H1 (cell line): ENCODE results near the gene SAFB2. TPM values are rescaled to one million over a fixed set of nuclear protein-coding genes. Genes with fewer than 3 reads are reported as not detected.
A peak's percentile ranks its signal among the peaks of the same experiment; 100 is the strongest.

Experiments
- CTCF ChIA-PET: fragments of 300-600 bp; sonication (Branson Sonifier 250); formaldehyde crosslinking; loops from one replicate; lab custom pipeline; 2021; ENCODE audit not compliant: partially characterized antibody; lab: Charles Lee
- POLR2A ChIA-PET: fragments of 300-600 bp; sonication (Branson Sonifier 250); formaldehyde crosslinking; loops from one replicate; lab custom pipeline; 2021; ENCODE audit warnings: inconsistent platforms; ENCODE audit not compliant: partially characterized antibody; lab: Charles Lee
- DNase-seq, 2 experiments: peaks; one replicate each; pipeline versions ENCODE4 v3.0.0 to v3.0.0-alpha.2; 2010 to 2022; ENCODE audit warnings: low spot score in 2 of 2, low read depth in 1 of 2, mixed read lengths in 1 of 2
- FAIRE-seq: peaks from 2 replicates; lab custom pipeline; 2011; peaks lifted over from hg19 to GRCh38; lab: Jason Lieb, UNC
- H2AFZ ChIP-seq: 2 replicates; pipeline ENCODE4 v1.8.1; 2012; ENCODE audit warnings: low read length, inconsistent platforms
- H2AK5ac ChIP-seq: 2 replicates; pipeline ENCODE4 v1.6.1; 2013; ENCODE audit warnings: low read depth, low read length
- H2BK120ac ChIP-seq: replicated peaks from 2 replicates; pipeline ENCODE3; 2013; ENCODE audit warnings: low read depth, low read length, inconsistent platforms
- H2BK12ac ChIP-seq: 2 replicates; pipeline ENCODE4 v1.6.1; 2013; ENCODE audit warnings: low read depth, low read length
- H2BK15ac ChIP-seq: 2 replicates; pipeline ENCODE4 v1.6.1; 2013; ENCODE audit warnings: low read length
- H2BK20ac ChIP-seq: 2 replicates; pipeline ENCODE4 v1.6.1; 2013; ENCODE audit warnings: low read length
- H2BK5ac ChIP-seq: 2 replicates; pipeline ENCODE4 v1.6.1; 2013; ENCODE audit warnings: low read depth, low read length
- H3K14ac ChIP-seq: 2 replicates; pipeline ENCODE4 v1.6.1; 2013; ENCODE audit warnings: inconsistent platforms; ENCODE audit not compliant: insufficient read length
- H3K18ac ChIP-seq: 2 replicates; pipeline ENCODE4 v1.6.1; 2013; ENCODE audit warnings: low read length; ENCODE audit errors: extremely low read depth
- H3K23ac ChIP-seq: 2 replicates; pipeline ENCODE4 v1.6.1; 2013; ENCODE audit warnings: inconsistent platforms; ENCODE audit not compliant: insufficient read length
- H3K23me2 ChIP-seq: 2 replicates; pipeline ENCODE4 v1.6.1; 2013; ENCODE audit warnings: low read depth, low read length
- H3K27ac ChIP-seq: 2 replicates; pipeline ENCODE4 v1.6.1; 2011; ENCODE audit warnings: low read depth, low read length, inconsistent platforms
- H3K27me3 ChIP-seq, 4 experiments: replicated peaks in 1 of 4; 1 replicate in 1 of 4; 2 replicates in 3 of 4; pipeline versions ENCODE4 v1.6.1 to v1.8.1; 2011 to 2013; ENCODE audit warnings: low read length in 3 of 4, mild to moderate bottlenecking in 3 of 4, inconsistent platforms in 2 of 4, mixed read lengths in 2 of 4, moderate library complexity in 1 of 4; ENCODE audit not compliant: control insufficient read depth in 3 of 4, insufficient read depth in 3 of 4; ENCODE audit errors: extremely low read depth in 1 of 4
- H3K36me3 ChIP-seq, 4 experiments: 2 replicates each; pipeline versions ENCODE4 v1.6.1 to v1.8.1; 2011 to 2013; ENCODE audit warnings: mild to moderate bottlenecking in 4 of 4, low read length in 3 of 4, moderate library complexity in 2 of 4, control low read depth in 1 of 4, inconsistent platforms in 1 of 4; ENCODE audit not compliant: insufficient read depth in 4 of 4, control insufficient read depth in 2 of 4
- H3K4ac ChIP-seq: replicated peaks from 2 replicates; pipeline ENCODE3; 2013; ENCODE audit warnings: low read length, low read depth, mixed read lengths, inconsistent platforms; ENCODE audit not compliant: insufficient read length
- H3K4me1 ChIP-seq, 4 experiments: replicated peaks in 1 of 4; 1 replicate in 1 of 4; 2 replicates in 3 of 4; pipeline versions ENCODE4 v1.6.1 to v1.8.1; 2011 to 2013; ENCODE audit warnings: low read length in 3 of 4, inconsistent platforms in 2 of 4, mixed read lengths in 1 of 4; ENCODE audit not compliant: insufficient read depth in 4 of 4, control insufficient read depth in 3 of 4
- H3K4me2 ChIP-seq, 2 experiments: 2 replicates each; pipeline versions ENCODE4 v1.6.1 to v1.8.1; 2011 to 2013; ENCODE audit warnings: low read depth in 2 of 2, low read length in 2 of 2, control low read depth in 1 of 2, inconsistent platforms in 1 of 2, mild to moderate bottlenecking in 1 of 2; ENCODE audit not compliant: insufficient read depth in 1 of 2
- H3K4me3 ChIP-seq, 4 experiments: fragments of 200-600, 300-600 bp in 1 of 4; sonication (generic), shearing (Covaris generic), sonication (Bioruptor Twin) in 1 of 4; 2 replicates each; pipeline versions ENCODE4 v1.5.1 to v1.8.1; 2011 to 2016; ENCODE audit warnings: low read length in 4 of 4, low read depth in 3 of 4, control low read depth in 2 of 4, inconsistent platforms in 2 of 4, mild to moderate bottlenecking in 2 of 4, mixed read lengths in 1 of 4, moderate library complexity in 1 of 4; ENCODE audit not compliant: insufficient read depth in 2 of 4; ENCODE audit errors: extremely low read depth in 1 of 4
- H3K56ac ChIP-seq: replicated peaks from 2 replicates; pipeline ENCODE3; 2013; ENCODE audit warnings: low read depth, mild to moderate bottlenecking, mixed read lengths, low read length, inconsistent platforms; ENCODE audit not compliant: insufficient read length
- H3K79me1 ChIP-seq: 2 replicates; pipeline ENCODE4 v1.6.1; 2013; ENCODE audit warnings: low read depth, low read length, control low read depth
- H3K79me2 ChIP-seq, 2 experiments: 2 replicates each; pipeline versions ENCODE4 v1.6.1 to v1.8.1; 2012 to 2013; ENCODE audit warnings: low read length in 2 of 2, mild to moderate bottlenecking in 2 of 2, inconsistent platforms in 1 of 2; ENCODE audit not compliant: insufficient read depth in 2 of 2, control insufficient read depth in 1 of 2
- H3K9ac ChIP-seq, 4 experiments: replicated peaks in 1 of 4; 1 replicate in 1 of 4; 2 replicates in 3 of 4; pipeline versions ENCODE4 v1.6.1 to v1.8.1; 2011 to 2013; ENCODE audit warnings: low read depth in 3 of 4, low read length in 3 of 4, control low read depth in 2 of 4, mild to moderate bottlenecking in 2 of 4, moderate library complexity in 2 of 4, inconsistent platforms in 1 of 4; ENCODE audit errors: extremely low read depth in 1 of 4
- H3K9me3 ChIP-seq, 2 experiments: 2 replicates each; pipeline versions ENCODE4 v1.6.1 to v1.8.1; 2012 to 2013; ENCODE audit warnings: mild to moderate bottlenecking in 2 of 2, moderate library complexity in 2 of 2, control low read depth in 1 of 2, inconsistent platforms in 1 of 2, low read depth in 1 of 2, low read length in 1 of 2, mixed read lengths in 1 of 2; ENCODE audit not compliant: insufficient read depth in 2 of 2
- H4K20me1 ChIP-seq, 2 experiments: replicated peaks in 1 of 2; 2 replicates each; pipeline versions ENCODE3 to v1.8.1; 2011 to 2013; ENCODE audit warnings: inconsistent platforms in 2 of 2, low read length in 2 of 2, mild to moderate bottlenecking in 1 of 2; ENCODE audit not compliant: insufficient read depth in 2 of 2, control insufficient read depth in 1 of 2
- H4K5ac ChIP-seq: 2 replicates; pipeline ENCODE4 v1.6.1; 2013; ENCODE audit warnings: low read length, low read depth, mixed read lengths, inconsistent platforms; ENCODE audit not compliant: insufficient read length
- H4K8ac ChIP-seq: 2 replicates; pipeline ENCODE4 v1.8.0; 2013; ENCODE audit warnings: mild to moderate bottlenecking, moderate library complexity, low read length, inconsistent platforms; ENCODE audit not compliant: insufficient read depth; ENCODE audit errors: extremely low read depth
- H4K91ac ChIP-seq: replicated peaks from 2 replicates; pipeline ENCODE3; 2013; ENCODE audit warnings: low read length, mixed read lengths, inconsistent platforms; ENCODE audit not compliant: insufficient read length
- CTCF ChIP-seq, 3 experiments: IDR thresholded peaks; 1 replicate in 2 of 3; 2 replicates in 1 of 3; pipeline versions ENCODE4 v1.5.1 to v1.6.1; 2011; ENCODE audit warnings: low read length in 3 of 3, mild to moderate bottlenecking in 3 of 3, inconsistent platforms in 2 of 3, low read depth in 1 of 3, moderate library complexity in 1 of 3; ENCODE audit not compliant: insufficient read depth in 1 of 3; ENCODE audit errors: control extremely low read depth in 1 of 3
- HDAC6 ChIP-seq: IDR thresholded peaks from one replicate; pipeline ENCODE4 v1.7.1; 2012; ENCODE audit warnings: low read depth, mild to moderate bottlenecking, inconsistent platforms, low read length, moderate library complexity
- MAX ChIP-seq: IDR thresholded peaks from 2 replicates; pipeline ENCODE4 v1.6.1; 2012; ENCODE audit warnings: inconsistent platforms
- RAD21 ChIP-seq, 2 experiments: IDR thresholded peaks in 1 of 2; conservative IDR thresholded peaks in 1 of 2; 2 replicates each; pipeline ENCODE4 v1.6.1; 2011; ENCODE audit warnings: low read depth in 2 of 2, low read length in 2 of 2, improper control_type of control experiment in 1 of 2, inconsistent platforms in 1 of 2, mild to moderate bottlenecking in 1 of 2, moderate library complexity in 1 of 2
- RXRA ChIP-seq: IDR thresholded peaks from 2 replicates; pipeline ENCODE4 v1.6.1; 2011; ENCODE audit warnings: low read depth, mild to moderate bottlenecking, low read length, moderate library complexity; ENCODE audit not compliant: insufficient read depth
- TBP ChIP-seq: IDR thresholded peaks from 2 replicates; pipeline ENCODE4 v1.6.1; 2011; ENCODE audit warnings: low read depth, low read length, improper control_type of control experiment
- WGBS, 2 experiments: shearing (Covaris generic) in 1 of 2; methylation state at CpG; one replicate each; pipeline versions ENCODE4 v1.1.6 to v1.1.7; 2013 to 2015; ENCODE audit warnings: low lambda C conversion rate in 2 of 2, mixed read lengths in 2 of 2, inconsistent platforms in 1 of 2, low coverage in 1 of 2, missing lambda C conversion rate in 1 of 2; ENCODE audit not compliant: insufficient replicate concordance in 2 of 2, insufficient coverage in 1 of 2, insufficient read length in 1 of 2; ENCODE audit errors: extremely low coverage in 1 of 2, missing lambda C conversion rate in 1 of 2; 5-methylcytosine and 5-hydroxymethylcytosine counted together
- polyA plus RNA-seq, 7 experiments: library from polyadenylated mRNA; depleted of rRNA in 3 of 7; stranded (reverse) in 5 of 7; unstranded in 2 of 7; fragments of >200 nt in 5 of 7; fragments of 200-250 nt in 2 of 7; gene quantifications; 1 replicate in 5 of 7; 2 replicates in 1 of 7; 4 replicates in 1 of 7; pipeline versions ENCODE4 v1.2.1 to v1.2.3, GENCODE V29; 2011 to 2013; ENCODE audit warnings: missing spikeins in 2 of 7, mixed read lengths in 2 of 7
- total RNA-seq: library from RNA; stranded (reverse); fragmentation: NEBNext Ultra II Directional; extraction: Animal tissue kit (Norgen Biotek cat#: 25700); gene quantifications from 2 replicates; pipeline ENCODE4 v1.2.1, GENCODE V29; 2021

SAFB2 gene
- total and polyA plus RNA-seq, 2 of the 8 experiments (the other 6 are each of a cell fraction or from before 2014, with no cell fraction given): 14.8 to 63.8 TPM

GRCh38 chr19:5547881-5548280 is 74.7 kb downstream of the SAFB2 start:
- peaks cover 0 to 2% of the 10 kb centered on the region in 2 experiments for H4K20me1 ChIP-seq
- no peak overlapping the region for H2BK5ac ChIP-seq
- H2BK120ac ChIP-seq: no peak overlapping the region
- no peak overlapping the region for H3K23ac ChIP-seq
- no peak overlapping the region for H2AK5ac ChIP-seq
- H3K79me1 ChIP-seq: no peaks in the 10 kb centered on the region
- H3K56ac ChIP-seq: no peak overlapping the region
- no peak overlapping the region for H3K14ac ChIP-seq
- no peaks in the 10 kb centered on the region for H3K79me2 ChIP-seq
- no peak overlapping the region for H3K18ac ChIP-seq
- no peak overlapping the region for H3K27ac ChIP-seq
- H4K91ac ChIP-seq: no peak overlapping the region
- H3K9ac ChIP-seq: no peak overlapping the region
- H2BK12ac ChIP-seq: peak overlapping the region; percentile 43; the same call in 1 of the 2 replicates
- no peak overlapping the region for H3K4ac ChIP-seq
- peak in 1 of 2 experiments; percentile 56 for DNase-seq
- no peak overlapping the region for H2BK20ac ChIP-seq
- TF ChIP-seq TBP (peak; percentile 75), RAD21 (IDR thresholded peaks at IDR 0.05 in 1 of 2, conservative IDR thresholded peaks at IDR 0.05 in 1 of 2; ENCODE audit: low read depth in 2 of 2, low read length in 2 of 2) (peak; percentile 87 to 88), HDAC6 (no peak), MAX (0 out of 2 replicates have a peak, but pooled peaks have one; percentile 26), CTCF (IDR thresholded peaks at IDR 0.05; ENCODE audit: control extremely low read depth in 1 of 3, insufficient read depth in 1 of 3, low read depth in 1 of 3, low read length in 3 of 3) (peak; percentile 73 to 89 (median 79)), RXRA (no peak)
- no peaks in the 10 kb centered on the region for H3K4me1 ChIP-seq
- no peak overlapping the region for H3K4me2 ChIP-seq
- no peaks in the 10 kb centered on the region for H3K27me3 ChIP-seq
- H3K9me3 ChIP-seq: no peaks in the 10 kb centered on the region
- no peak overlapping the region for H3K4me3 ChIP-seq
- POLR2A ChIA-PET: interaction anchor here (1.2 to 2.0 kb wide), 3 partner anchors 9 to 142 kb away, joined by 4 to 9 read pairs (median 6); partner anchors contain the start of gene RPL36
- WGBS, 2 experiments: 39% methylated on average over 8 of the region's 8 CpGs; no CpG with 5 or more reads in 1 of the 2 experiments
- no peak overlapping the region for H4K8ac ChIP-seq
- H3K23me2 ChIP-seq: no peaks in the 10 kb centered on the region
- H2AFZ ChIP-seq: no peak overlapping the region
- H4K5ac ChIP-seq: no peak overlapping the region
- H3K36me3 ChIP-seq: no peaks in the 10 kb centered on the region
- CTCF ChIA-PET: interaction anchor here (0.7 to 16.7 kb wide), 20 partner anchors 8 to 493 kb away, joined by 3 to 206 read pairs (median 6); partner anchors contain the start of gene TINCR
- H2BK15ac ChIP-seq: no peak overlapping the region
- peak; percentile 87 for FAIRE-seq
